Skeletal muscle satellite cell (primary cell): ENCODE measurements around the gene PZP.

Experiments
- H3K27me3 ChIP-seq: 2 replicates; pipeline ENCODE4 v1.7.0; 2013; ENCODE audit warnings: low read length; ENCODE audit not compliant: control insufficient read depth, insufficient read depth
- H3K36me3 ChIP-seq: 2 replicates; pipeline ENCODE4 v1.7.0; 2013; ENCODE audit warnings: mild to moderate bottlenecking, control low read depth, low read length; ENCODE audit not compliant: insufficient read depth
- H3K4me1 ChIP-seq: 2 replicates; pipeline ENCODE4 v1.7.0; 2013; ENCODE audit warnings: low read length; ENCODE audit not compliant: control insufficient read depth, insufficient read depth
- H3K4me2 ChIP-seq: 2 replicates; pipeline ENCODE4 v1.7.0; 2013; ENCODE audit warnings: mild to moderate bottlenecking, low read length
- H3K4me3 ChIP-seq: 2 replicates; pipeline ENCODE4 v1.7.0; 2013; ENCODE audit warnings: low read length
- H3K9ac ChIP-seq: 2 replicates; pipeline ENCODE4 v1.7.0; 2013; ENCODE audit warnings: mild to moderate bottlenecking, low read depth, low read length, moderate library complexity
- H3K9me3 ChIP-seq: replicated peaks from 2 replicates; pipeline ENCODE4 v1.7.0; 2013; ENCODE audit warnings: mild to moderate bottlenecking, control low read depth, low read length

PZP gene

DNA sequence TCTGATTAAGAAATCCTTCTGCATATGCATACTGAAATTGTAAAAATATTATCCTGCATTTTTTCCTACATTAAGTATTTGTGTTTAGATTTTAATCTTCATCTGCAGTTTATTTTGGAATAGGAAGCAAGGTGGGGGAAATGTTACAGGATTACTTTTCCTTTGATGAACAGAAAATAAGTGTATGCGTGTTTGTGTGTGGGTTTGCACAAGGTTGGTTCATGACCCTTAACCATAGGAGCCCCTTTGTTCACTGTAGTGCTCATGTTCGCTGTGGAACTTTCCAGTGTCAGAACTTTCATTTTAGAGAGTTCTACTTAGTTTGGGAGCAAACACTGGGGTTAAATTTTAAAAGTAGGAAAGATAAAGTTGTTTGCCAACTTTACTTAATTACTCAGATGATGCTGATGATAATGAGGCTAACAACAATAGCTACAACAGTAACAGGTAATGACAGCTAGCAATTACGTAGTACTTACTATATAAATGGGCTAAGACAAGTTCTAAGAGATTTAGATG, 86.0 kb downstream of the PZP start:
- Histone ChIP-seq H3K9ac (no peak overlapping the region), H3K4me1 (no peaks in the 10 kb centered on the region), H3K4me3 (no peak overlapping the region), H3K4me2 (no peak overlapping the region), H3K27me3 (no peaks in the 10 kb centered on the region), H3K36me3 (no peaks in the 10 kb centered on the region), H3K9me3 (no peaks in the 10 kb centered on the region)

DNA sequence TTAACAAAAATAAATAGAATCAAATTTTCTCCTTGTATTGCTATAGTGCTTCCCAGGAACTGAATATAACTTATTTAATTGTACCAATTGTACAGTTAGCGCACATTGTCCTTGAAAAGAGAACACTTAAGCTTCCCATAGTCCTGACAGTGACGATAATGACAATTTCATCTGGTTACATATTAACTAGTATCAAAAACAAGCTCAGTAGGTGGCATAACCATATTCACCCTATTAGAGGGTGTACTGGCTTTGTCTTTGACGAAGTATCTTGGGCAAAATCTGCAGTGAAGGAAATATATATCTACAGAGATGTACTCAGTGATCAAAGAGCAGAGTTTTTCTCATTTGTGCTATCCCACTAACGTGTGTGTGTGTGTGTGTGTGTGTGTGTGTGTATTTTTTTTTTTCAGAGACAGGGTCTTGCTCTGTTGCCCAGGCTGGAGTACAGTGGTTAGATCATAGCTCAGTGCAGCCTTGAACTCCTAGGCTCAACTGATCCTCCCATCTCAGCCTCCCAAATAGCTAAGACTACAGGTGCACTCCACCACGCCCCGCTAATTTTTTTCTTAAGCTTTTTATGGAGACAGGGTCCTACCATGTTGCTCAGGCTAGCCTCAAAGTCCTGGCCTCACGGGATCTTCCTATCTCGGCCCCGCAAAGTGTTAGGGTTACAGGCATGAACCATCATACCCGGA, 87.6 kb downstream of the PZP start:
- Histone ChIP-seq H3K4me1 (no peaks in the 10 kb centered on the region), H3K27me3 (no peaks in the 10 kb centered on the region), H3K9me3 (no peaks in the 10 kb centered on the region), H3K9ac (no peak overlapping the region), H3K36me3 (no peaks in the 10 kb centered on the region), H3K4me2 (no peak overlapping the region), H3K4me3 (no peak overlapping the region)

GRCh38 chr12:9118158-9118557, 90.0 kb downstream of the PZP start:
- no peak overlapping the region for H3K4me3 ChIP-seq
- H3K4me1 ChIP-seq = no peaks in the 10 kb centered on the region
- no peaks in the 10 kb centered on the region for H3K27me3 ChIP-seq
- no peaks in the 10 kb centered on the region for H3K9me3 ChIP-seq
- H3K4me2 ChIP-seq = no peak overlapping the region
- no peak overlapping the region for H3K9ac ChIP-seq
- no peaks in the 10 kb centered on the region for H3K36me3 ChIP-seq

DNA sequence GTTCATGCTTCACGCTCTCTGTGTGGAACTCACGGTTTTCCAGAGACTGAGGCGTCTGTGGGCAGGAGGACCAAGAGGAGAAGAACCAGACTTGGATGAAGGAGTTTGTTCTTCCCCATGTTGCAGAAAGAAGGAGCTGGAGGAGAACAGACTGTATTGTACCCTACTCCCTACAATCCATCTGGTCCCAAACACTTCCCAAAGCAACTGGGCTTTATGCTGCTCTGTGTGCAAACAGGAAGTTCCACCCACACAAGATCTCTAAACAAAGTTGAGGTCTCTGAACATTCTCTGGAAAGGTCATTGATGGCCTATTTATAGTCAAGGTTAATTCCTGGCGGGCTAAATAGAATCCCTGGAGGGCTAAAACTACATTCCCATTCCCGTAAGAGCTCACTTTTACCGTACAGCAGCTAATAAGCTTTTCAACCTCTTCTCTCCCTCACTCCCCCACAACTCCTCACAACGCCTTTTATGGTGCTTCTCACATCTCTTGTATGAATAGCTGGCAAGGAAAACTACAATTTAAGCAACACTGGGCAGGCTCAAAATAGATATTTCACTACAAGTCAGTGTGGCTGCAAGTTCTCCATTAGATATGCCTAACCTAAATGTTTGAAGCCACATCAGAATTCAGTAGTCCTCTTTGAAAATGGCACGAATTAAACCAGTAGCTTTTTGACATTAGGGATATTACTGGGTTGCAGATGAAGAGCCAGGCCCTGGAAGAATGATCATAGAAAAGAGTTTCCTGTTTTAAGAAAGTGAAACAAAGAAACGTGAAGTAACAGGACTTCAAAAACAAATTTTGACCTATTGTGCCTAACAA, 92.2 kb downstream of the PZP start, which contains the start of gene A2M:
Gene A2M (minus strand): TSS at position 189 of the 829 bp plus-strand sequence. CDS start 70 bp downstream, at position 119.
- no peak within 1 kb of the TSS for H3K9ac ChIP-seq
- no peak within 1 kb of the TSS for H3K4me3 ChIP-seq
- no peak within 1 kb of the TSS for H3K4me2 ChIP-seq
- no peaks in the 10 kb centered on the region for H3K9me3 ChIP-seq
- no peaks in the 10 kb centered on the region for H3K27me3 ChIP-seq
- no peaks in the 10 kb centered on the region for H3K36me3 ChIP-seq
- no peaks in the 10 kb centered on the region for H3K4me1 ChIP-seq

GRCh38 chr12:9114946-9115345, 93.2 kb downstream of the PZP start:
- Histone ChIP-seq H3K4me3 (no peak overlapping the region), H3K9me3 (no peaks in the 10 kb centered on the region), H3K27me3 (no peaks in the 10 kb centered on the region)

GRCh38 chr12:9113987-9114309, 94.2 kb downstream of the PZP start:
- Histone ChIP-seq H3K9ac (no peak overlapping the region), H3K4me3 (no peak overlapping the region), H3K4me1 (no peaks in the 10 kb centered on the region), H3K27me3 (no peaks in the 10 kb centered on the region), H3K9me3 (no peaks in the 10 kb centered on the region), H3K36me3 (no peaks in the 10 kb centered on the region), H3K4me2 (no peak overlapping the region)

More at GRCh38 chr12:9114946-9115345, 93.2 kb downstream of the PZP start:
- Histone ChIP-seq H3K4me2 (no peak overlapping the region), H3K36me3 (no peaks in the 10 kb centered on the region), H3K9ac (no peak overlapping the region), H3K4me1 (no peaks in the 10 kb centered on the region)

GRCh38 chr12:9113296-9113986, 94.8 kb downstream of the PZP start:
- Histone ChIP-seq H3K9me3 (no peaks in the 10 kb centered on the region), H3K4me3 (no peak overlapping the region), H3K4me2 (no peak overlapping the region), H3K4me1 (no peaks in the 10 kb centered on the region), H3K27me3 (no peaks in the 10 kb centered on the region), H3K36me3 (no peaks in the 10 kb centered on the region), H3K9ac (no peak overlapping the region)

GRCh38 chr12:9112076-9112853, 95.9 kb downstream of the PZP start:
- H3K9me3 ChIP-seq = no peaks in the 10 kb centered on the region
- no peaks in the 10 kb centered on the region for H3K4me1 ChIP-seq
- no peaks in the 10 kb centered on the region for H3K27me3 ChIP-seq
- H3K36me3 ChIP-seq = no peaks in the 10 kb centered on the region
- no peak overlapping the region for H3K4me3 ChIP-seq
- no peak overlapping the region for H3K4me2 ChIP-seq
- H3K9ac ChIP-seq = no peak overlapping the region

DNA sequence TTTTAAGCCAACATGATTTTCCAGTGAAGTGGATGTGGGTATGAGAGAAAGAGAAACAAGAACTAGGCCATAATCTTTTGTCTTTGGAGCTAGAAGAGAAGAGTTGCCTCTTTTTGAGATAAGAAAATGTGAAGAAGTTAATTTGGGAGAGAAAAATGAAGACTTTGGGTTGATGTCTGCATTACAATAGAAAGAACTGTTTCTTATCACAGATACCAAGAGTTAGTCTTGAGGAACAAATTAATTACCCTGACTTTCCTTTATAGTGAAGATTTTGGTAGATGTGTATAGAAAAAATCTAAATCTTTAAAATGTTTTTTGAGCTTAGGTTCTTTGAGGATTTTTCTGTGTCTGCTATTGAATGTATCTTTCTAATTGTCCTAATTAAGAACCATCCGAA, 96.7 kb downstream of the PZP start:
- Histone ChIP-seq H3K9me3 (no peaks in the 10 kb centered on the region), H3K9ac (no peak overlapping the region), H3K36me3 (no peaks in the 10 kb centered on the region), H3K27me3 (no peaks in the 10 kb centered on the region), H3K4me1 (no peaks in the 10 kb centered on the region), H3K4me2 (no peak overlapping the region), H3K4me3 (no peak overlapping the region)

GRCh38 chr12:9109737-9110491, 98.3 kb downstream of the PZP start:
- H3K36me3 ChIP-seq = no peaks in the 10 kb centered on the region
- no peaks in the 10 kb centered on the region for H3K27me3 ChIP-seq
- no peak overlapping the region for H3K4me3 ChIP-seq
- no peaks in the 10 kb centered on the region for H3K9me3 ChIP-seq
- H3K4me2 ChIP-seq = no peak overlapping the region
- no peak overlapping the region for H3K9ac ChIP-seq
- no peaks in the 10 kb centered on the region for H3K4me1 ChIP-seq
